ENCODE measurements around the gene ACYP1.

Gene ACYP1

DNA sequence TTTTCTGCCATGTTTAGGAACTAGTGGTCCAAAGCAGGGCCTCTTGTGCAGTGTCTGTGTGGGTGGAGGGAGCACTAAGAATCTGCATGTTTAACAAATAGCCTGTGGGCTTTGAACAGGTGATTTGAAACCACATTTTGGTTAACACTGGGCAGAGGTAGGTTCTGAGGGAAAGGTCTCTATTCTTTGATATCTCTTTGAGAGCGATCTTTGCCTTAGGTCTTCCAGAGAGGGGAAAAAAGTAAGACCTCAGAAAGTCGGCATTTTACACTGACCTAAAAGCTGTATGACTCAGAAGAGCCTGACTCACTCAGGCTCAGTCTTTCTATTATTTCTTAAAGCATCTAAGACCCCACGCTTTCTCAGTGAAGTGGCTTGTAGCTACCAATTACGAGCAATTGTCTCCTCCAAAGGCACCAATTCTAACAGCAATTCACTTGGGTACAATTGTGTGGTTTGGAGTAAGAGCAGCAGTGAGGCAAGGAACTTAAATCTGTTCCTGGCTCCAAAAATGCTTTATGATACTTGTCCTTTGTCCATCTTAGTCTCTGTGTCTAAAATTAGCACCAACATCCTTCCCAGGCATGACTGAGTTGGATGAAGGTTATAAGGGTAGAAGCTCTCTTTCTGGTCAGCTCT lies 52.3 kb downstream of the ACYP1 start:
- TF ChIP-seq, protein P1, sequence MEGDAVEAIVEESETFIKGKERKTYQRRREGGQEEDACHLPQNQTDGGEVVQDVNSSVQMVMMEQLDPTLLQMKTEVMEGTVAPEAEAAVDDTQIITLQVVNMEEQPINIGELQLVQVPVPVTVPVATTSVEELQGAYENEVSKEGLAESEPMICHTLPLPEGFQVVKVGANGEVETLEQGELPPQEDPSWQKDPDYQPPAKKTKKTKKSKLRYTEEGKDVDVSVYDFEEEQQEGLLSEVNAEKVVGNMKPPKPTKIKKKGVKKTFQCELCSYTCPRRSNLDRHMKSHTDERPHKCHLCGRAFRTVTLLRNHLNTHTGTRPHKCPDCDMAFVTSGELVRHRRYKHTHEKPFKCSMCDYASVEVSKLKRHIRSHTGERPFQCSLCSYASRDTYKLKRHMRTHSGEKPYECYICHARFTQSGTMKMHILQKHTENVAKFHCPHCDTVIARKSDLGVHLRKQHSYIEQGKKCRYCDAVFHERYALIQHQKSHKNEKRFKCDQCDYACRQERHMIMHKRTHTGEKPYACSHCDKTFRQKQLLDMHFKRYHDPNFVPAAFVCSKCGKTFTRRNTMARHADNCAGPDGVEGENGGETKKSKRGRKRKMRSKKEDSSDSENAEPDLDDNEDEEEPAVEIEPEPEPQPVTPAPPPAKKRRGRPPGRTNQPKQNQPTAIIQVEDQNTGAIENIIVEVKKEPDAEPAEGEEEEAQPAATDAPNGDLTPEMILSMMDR (IDR thresholded peaks at IDR 0.05; ENCODE audit: extremely low read depth, missing control alignments), result no peak
- no peak for DNase-seq (ENCODE audit: low spot score)

DNA sequence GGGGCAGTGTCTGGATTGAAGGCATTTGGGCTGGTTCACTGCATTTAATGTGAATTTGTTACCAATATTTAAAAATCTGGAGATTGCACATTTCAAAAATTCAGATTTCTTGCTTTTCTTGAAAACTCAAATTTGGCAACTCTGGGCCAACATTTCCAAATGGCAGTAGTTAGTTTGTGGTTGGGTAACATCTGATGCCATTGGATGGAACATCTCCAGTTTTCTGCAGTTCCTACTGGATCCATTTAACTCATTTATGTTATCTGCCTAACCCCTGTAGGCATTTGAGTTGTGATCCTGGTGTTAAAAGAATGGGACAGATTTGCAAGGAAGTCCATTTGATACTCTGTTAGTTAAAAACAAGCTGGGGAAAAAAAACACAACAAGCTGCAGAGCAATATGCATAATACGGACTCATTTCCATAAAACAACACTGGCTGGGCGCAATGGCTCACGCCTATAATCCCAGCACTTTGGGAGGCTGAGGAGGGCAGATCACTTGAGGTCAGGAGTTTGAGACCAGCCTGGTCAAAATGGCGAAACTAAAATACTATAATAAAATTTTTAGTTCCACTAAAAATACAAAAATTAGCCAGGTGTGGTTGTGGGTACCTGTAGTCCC lies 53.2 kb downstream of the ACYP1 start:
- no peak for DNase-seq (ENCODE audit: low spot score)
- TF ChIP-seq, protein P1 (IDR thresholded peaks at IDR 0.05; ENCODE audit: extremely low read depth, missing control alignments), result no peak

DNA sequence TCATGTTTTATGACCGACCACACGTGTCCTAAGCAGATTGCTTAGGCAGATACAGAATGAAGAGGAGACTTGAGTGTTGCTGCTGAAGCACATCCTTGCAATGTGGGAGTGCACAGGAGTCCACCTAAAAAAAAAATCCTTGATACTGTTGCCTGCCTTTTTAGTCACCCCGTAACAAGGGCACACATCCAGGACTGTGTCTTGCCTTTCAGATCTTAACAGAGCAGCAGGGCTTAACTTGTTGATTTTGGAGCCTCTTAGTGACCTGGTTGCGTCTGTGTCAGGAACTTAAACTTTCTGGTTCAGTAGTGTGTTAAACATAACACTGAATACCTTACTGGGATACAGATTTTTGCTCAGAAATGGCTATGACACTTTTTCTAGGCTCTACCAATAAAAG lies 54.6 kb downstream of the ACYP1 start:
- TF ChIP-seq, protein P1 (IDR thresholded peaks at IDR 0.05; ENCODE audit: extremely low read depth, missing control alignments), result no peak
- no peak for DNase-seq (ENCODE audit: low spot score)

DNA sequence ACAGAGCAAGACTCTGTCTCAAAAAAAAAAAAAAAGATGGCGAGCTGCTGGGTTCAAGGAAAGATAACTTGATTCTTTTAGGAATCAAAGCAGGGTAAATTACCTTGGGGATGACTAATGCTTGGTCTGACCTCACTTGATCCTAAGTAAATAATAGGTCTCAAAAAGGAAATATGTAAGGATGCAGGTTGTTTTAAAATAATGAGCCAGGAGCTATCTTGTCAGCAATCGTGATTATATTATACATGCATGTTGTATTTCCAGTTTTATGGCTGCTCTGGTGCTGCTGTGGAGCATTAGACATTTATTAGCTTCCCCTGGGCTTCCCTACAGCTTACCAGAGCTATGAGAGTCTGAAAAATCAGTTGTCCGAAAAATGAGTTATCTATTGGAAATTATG lies 58.5 kb downstream of the ACYP1 start:
- TF ChIP-seq, protein P1 (IDR thresholded peaks at IDR 0.05; ENCODE audit: extremely low read depth, missing control alignments), result no peak
- no peak for DNase-seq (ENCODE audit: low spot score)

DNA sequence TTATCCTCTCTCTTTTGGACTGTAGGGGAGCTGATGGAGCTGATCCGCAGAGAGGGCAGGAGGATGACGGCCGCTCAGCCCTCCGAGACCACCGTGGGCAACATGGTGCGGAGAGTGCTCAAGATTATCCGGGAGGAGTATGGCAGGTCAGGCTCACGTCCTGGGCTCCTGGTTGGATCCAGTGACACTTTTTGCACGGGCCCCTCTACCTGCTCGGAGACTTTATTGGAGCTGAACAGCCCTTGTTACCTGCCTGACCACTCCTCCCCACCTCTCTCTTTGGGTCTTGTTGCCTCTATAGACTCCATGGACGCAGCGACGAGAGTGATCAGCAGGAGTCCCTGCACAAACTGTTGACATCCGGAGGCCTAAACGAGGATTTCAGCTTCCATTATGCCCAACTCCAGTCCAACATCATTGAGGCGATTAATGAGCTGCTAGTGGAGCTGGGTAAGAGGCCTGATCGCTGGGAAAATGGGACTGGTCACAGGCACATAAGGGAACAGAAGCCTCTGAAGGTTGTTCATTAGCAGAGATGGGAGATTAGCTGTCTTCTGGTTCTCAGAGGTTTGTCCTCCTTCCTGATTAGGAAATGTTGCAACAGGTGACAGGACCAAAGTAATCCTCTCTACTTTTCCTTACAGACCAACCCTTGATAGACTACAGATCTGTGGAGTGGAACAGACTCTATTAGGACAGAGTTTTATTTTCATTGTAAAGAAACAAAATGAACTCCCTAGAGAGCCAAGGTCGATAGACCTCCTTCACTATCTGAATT lies 60.4 kb downstream of the ACYP1 start:
- no peak for DNase-seq (ENCODE audit: low spot score)

More for the DNA sequence above, 60.4 kb downstream of the ACYP1 start:
- TF ChIP-seq, protein P1 (IDR thresholded peaks at IDR 0.05; ENCODE audit: extremely low read depth, missing control alignments), result no peak

Measured in GM20000 (cell line).